Spleen (tissue), 7 donors: ENCODE measurements around the gene TENM4.

ENCODE experiments used
- CTCF ChIP-seq, 11 experiments: fragments of 200-600 bp in 7 of 11; fragments of 450-650 bp in 4 of 11; sonication (generic) in 4 of 11; IDR thresholded peaks in 8 of 11; conservative IDR thresholded peaks in 3 of 11; 1 replicate in 7 of 11; 2 replicates in 4 of 11; pipeline versions ENCODE4 v1.4.0 to v1.8.0; 2016 to 2021; ENCODE audit warnings: antibody characterized with exemption in 11 of 11, inconsistent platforms in 4 of 11, mild to moderate bottlenecking in 1 of 11
- POLR2A ChIP-seq, 3 donors: fragments of 450-650 bp; IDR thresholded peaks; one replicate each; pipeline ENCODE4 v1.5.1; 2017; ENCODE audit warnings: antibody characterized with exemption in 3 of 3, mild to moderate bottlenecking in 1 of 3
- POLR2AphosphoS5 ChIP-seq, 3 donors: sonication (generic); formaldehyde crosslinking; IDR thresholded peaks; one replicate each; pipeline ENCODE4 v1.5.1; 2017; ENCODE audit warnings: antibody characterized with exemption in 3 of 3
- donor health status: DM: no; HTN: no; CAD: no; lungs with moderate emphysema.
- donor health status: DM: no; HTN: no; CAD: no.
- donor health status: DM: no; HTN: no; CAD: no.

GRCh38 chr11:78957476-78958245 lies 483.2 kb downstream of the TENM4 start:
- TF ChIP-seq CTCF (IDR thresholded peaks at IDR 0.05 in 8 of 11, conservative IDR thresholded peaks at IDR 0.05 in 3 of 11), result no peak
- no peak for TF ChIP-seq POLR2A (IDR thresholded peaks at IDR 0.05)
- no peak for TF ChIP-seq POLR2AphosphoS5 (IDR thresholded peaks at IDR 0.05)
